GM10266 (cell line): ENCODE data around the gene ZNF512B.
A peak's percentile ranks its signal among the peaks of the same experiment; 100 is the strongest.

Experiments used
- DNase-seq: peaks from one replicate; pipeline ENCODE4 v3.0.0; 2012; ENCODE audit errors: extremely low spot score
- TF ChIP-seq, protein P1 (sequence below): IDR thresholded peaks from 2 replicates; pipeline ENCODE4 v1.5.1; 2012; ENCODE audit warnings: mild to moderate bottlenecking, low read depth; ENCODE audit not compliant: control insufficient read depth, insufficient read depth; ENCODE audit errors: missing control alignments

Gene ZNF512B

DNA sequence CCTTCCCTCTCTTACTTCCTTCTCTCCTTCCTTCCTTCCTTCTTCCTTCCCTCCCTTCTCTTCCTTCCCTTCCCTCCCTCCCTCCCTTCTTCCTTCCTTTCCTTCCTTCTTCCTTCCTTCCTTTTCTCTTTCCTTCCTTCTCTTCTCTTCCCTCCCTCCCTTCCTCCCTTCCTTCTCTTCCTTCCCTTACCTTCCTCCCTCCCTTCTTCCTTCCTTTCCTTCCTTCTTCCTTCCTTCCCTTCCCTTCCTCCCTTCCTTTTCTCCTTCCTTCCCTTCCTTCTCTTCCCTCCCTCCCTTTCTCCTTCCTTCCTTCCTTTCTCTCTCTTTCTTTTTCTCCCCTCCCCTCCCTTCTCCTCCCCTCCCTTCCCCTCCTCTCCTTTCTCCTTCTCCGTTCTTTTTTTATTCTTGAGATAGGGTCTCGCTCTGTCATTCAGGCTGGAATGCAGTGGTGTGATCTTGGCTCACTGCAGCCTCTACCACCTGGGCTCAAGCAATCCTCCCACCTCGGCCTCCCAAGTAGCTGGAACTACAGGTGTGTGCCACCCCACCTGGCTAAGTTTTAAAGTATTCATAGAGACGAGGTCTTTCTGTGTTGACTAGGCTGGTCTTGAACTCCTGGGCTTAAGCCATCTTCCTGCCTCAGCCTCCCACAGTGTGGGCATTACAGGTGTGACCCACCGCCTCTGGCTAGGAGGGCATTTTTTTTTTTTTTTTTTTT lies 1.1 kb upstream of the ZNF512B start:
- TF ChIP-seq, protein P1, sequence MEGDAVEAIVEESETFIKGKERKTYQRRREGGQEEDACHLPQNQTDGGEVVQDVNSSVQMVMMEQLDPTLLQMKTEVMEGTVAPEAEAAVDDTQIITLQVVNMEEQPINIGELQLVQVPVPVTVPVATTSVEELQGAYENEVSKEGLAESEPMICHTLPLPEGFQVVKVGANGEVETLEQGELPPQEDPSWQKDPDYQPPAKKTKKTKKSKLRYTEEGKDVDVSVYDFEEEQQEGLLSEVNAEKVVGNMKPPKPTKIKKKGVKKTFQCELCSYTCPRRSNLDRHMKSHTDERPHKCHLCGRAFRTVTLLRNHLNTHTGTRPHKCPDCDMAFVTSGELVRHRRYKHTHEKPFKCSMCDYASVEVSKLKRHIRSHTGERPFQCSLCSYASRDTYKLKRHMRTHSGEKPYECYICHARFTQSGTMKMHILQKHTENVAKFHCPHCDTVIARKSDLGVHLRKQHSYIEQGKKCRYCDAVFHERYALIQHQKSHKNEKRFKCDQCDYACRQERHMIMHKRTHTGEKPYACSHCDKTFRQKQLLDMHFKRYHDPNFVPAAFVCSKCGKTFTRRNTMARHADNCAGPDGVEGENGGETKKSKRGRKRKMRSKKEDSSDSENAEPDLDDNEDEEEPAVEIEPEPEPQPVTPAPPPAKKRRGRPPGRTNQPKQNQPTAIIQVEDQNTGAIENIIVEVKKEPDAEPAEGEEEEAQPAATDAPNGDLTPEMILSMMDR = no peak
- DNase-seq = no peak

DNA sequence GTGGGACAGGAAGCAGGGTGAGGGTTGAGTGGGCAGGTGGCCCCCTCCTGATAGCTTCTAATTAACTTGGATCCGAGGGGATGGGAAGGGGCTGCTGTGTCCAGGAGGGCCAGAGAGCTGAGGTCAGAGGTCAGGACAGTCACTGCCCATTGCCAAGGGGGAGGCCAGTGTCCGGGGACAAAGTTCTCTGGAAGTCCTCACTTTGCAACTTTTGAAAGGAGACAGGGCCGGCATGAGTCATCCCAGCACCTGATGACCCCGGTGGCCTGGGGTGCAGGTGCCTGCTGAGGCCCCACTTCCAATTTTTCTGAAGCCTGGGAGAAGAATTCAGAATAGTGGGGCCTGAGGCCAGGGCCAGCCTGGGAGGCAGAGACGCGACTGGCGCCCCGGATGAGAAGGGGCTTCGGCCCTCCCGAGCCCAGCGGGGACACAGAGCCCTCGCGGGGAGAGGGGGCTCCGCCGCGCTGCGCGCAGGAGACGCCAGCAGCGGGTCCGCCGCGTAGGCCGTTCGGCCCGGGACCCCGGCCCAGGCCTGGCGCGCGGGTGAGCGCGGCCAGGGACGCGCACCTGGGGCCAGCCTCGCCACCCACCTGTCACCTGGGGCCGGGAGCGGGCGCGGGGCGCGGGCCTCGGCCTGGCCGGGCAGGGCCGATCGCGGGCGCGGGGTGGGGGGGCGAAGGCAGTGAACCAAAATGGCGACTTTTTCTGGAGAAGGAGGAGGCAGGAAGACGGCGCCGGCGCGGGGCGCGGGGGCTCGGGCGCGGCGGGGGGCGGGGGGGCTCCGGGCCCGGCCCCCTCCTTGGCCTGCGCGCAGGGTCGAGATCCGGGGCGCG lies 586 bp downstream of the ZNF512B start:
- TF ChIP-seq, protein P1 = no peak
- peak; percentile 69 for DNase-seq

DNA sequence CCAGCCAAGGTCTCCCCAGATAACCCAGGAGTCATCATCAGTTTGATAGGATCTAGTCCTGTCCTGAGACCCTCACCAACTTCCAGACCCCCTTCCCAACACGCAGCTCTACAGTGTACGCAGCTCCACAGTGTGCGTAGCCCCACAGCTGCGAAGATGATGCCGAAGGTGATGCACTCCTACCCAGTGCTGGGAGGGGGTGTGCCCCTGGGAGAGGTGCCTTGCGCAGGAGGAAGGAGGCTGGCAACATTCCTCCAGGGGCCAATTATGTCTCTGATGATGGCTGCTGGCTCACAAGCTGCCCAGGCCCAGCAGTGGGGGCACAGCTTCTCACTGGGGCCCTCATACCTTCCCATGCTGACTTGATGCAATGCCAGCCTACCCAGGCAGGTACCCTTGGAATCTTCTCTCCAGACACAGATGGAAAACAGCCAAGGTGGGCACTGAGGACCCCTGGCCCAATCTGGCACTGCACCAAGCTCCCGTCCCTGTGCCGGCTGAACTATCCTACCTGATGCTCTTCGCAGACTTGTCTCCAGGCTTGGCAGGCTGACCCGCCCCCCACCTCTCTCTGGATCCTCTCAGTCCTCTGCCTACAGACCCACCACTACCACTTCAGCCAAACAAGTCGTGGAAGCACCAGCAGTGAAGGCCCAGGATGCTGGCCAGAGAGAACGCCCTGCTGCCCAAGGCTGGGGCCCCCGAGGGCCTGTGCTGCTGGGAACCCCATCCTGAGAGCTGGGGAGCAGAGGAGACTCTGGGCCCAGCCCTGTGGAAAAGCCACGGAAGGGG lies 1.4 kb downstream of the ZNF512B start:
- TF ChIP-seq, protein P1 = no peak
- DNase-seq = no peak

DNA sequence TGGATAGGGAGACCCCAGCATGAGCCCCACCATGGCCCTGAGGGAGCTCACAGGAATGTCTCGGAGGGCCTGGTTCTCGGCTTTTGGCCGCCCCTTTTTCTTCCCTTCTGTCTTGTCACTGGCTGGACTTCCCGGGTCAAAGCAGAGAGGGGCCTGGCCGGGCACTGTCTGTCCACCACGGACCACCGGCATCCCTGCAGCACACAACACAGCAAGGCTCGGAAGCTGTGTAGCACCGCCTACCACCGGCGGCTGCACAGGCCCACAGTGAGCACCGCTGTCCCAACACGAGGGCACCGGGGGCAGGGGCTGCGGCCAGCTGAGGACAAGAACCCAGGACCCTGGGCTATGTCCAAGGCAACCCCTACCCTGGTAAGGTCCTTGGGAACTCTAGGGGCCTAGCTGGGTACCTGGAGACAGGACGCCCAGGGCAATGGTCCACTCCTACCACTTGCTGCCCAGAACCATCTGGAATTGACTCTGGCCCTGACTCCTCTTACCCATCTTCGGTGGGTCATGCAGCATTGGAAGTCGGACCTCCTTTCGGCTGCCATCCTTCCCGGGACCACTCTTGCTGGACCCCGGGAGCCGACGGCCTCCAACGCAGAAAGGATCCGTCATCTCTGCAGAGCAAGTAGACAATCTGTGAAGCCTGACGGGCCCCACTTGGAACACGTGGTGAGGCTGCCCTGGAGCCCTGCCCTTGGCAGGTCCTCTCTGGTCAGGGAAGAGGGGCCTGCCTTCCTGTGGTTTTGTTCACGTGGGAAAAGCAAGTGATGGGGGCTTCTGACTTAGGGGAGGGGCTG lies 2.2 kb downstream of the ZNF512B start:
- TF ChIP-seq, protein P1 = no peak
- DNase-seq = no peak

DNA sequence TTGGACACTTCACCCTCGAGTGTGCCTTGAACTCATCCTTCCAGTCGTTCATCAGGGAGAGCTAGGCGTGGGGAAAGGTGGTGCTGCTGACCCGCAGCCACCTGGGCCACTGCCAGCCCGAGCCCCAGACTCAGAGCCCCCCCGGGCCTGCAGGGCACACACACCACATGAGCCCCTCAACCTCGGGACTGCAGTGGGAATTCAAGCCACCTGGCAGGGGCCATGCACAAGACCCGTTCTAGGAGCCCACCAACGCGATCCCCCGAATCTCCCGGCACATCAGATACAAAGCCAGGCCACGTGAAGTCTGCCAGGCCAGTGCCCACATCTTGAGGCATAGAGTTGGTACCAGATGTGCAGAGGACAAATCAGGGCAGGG lies 2.8 kb downstream of the ZNF512B start:
- DNase-seq = no peak
- TF ChIP-seq, protein P1 = no peak

DNA sequence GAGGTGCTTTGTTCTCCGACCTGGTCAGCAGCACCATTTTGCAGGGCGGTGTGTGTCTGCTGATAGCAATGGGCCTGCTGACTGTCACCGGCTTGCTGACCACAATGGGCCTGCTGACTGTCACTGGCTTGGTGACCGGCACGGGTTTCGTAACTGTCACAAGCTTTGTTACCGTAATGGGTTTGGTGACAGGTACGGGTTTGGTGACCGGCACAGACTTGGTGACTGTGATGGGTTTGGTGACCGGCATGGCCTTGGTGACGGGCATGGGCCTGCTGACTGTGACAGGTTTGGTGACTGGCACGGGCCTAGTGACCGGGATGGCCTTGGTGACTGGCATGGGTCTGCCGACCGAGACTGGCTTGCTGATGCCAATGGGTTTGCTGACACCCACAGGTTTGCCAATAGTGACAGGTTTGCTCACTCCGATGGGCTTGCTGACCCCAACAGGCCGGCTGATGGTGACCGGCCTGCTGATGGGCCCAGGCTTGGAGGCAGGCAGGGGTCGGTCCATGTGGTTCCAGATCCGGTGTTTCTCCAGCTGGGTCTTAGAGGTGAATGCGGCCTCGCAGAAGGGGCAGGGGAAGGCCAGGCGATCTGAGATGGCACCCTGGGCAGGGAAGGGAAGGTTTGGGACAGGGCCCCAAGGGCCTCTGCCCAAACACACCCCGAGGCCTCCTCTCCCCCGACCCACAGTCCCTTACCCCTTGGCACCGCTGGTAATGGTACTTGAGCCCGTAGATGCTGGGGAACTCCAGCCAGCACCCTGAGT lies 3.4 kb downstream of the ZNF512B start:
- no peak for DNase-seq
- TF ChIP-seq, protein P1 = no peak
